Transverse colon (tissue), 3 donors: ENCODE measurements around the gene TLX1.

Experiments
- CTCF ChIP-seq, 5 experiments: fragments of 200-600 bp in 3 of 5; fragments of 450-650 bp in 2 of 5; sonication (generic) in 3 of 5; IDR thresholded peaks; 1 replicate in 2 of 5; 2 replicates in 3 of 5; pipeline ENCODE4 v1.5.1; 2016 to 2017; ENCODE audit warnings: antibody characterized with exemption in 5 of 5, inconsistent platforms in 3 of 5, mild to moderate bottlenecking in 2 of 5, moderate library complexity in 1 of 5
- POLR2A ChIP-seq: fragments of 450-650 bp; IDR thresholded peaks from one replicate; pipeline ENCODE4 v1.6.1; 2016; ENCODE audit warnings: antibody characterized with exemption, mild to moderate bottlenecking, moderate library complexity

- no peak for TF ChIP-seq CTCF (IDR thresholded peaks at IDR 0.05)
- no peak for TF ChIP-seq POLR2A
These were observed at the start of gene TLX1 for GRCh38 chr10:101130984-101131961.
